ENCODE data around the gene SNRNP27.

Gene SNRNP27

GRCh38 chr2:69933254-69933828 is 39.6 kb downstream of the SNRNP27 start:
- H3K4me3 ChIP-seq (ENCODE audit: control insufficient read depth, low read depth, low read length), result no peak overlapping the region
- no peak for TF ChIP-seq CTCF (conservative IDR thresholded peaks at IDR 0.05; ENCODE audit: control insufficient read depth, insufficient read depth, low read depth, low read length)
- no peak for DNase-seq (ENCODE audit: low read depth)

GRCh38 chr2:69933839-69934613 is 40.3 kb downstream of the SNRNP27 start:
- no peak overlapping the region for H3K4me3 ChIP-seq (ENCODE audit: control insufficient read depth, low read depth, low read length)
- TF ChIP-seq CTCF (conservative IDR thresholded peaks at IDR 0.05; ENCODE audit: control insufficient read depth, insufficient read depth, low read depth, low read length), result no peak
- DNase-seq (ENCODE audit: low read depth), result peak; percentile 86

GRCh38 chr2:69934614-69934908 is 40.8 kb downstream of the SNRNP27 start:
- H3K4me3 ChIP-seq (ENCODE audit: control insufficient read depth, low read depth, low read length), result no peak overlapping the region
- no peak for TF ChIP-seq CTCF (conservative IDR thresholded peaks at IDR 0.05; ENCODE audit: control insufficient read depth, insufficient read depth, low read depth, low read length)
- DNase-seq (ENCODE audit: low read depth), result no peak

- no peak overlapping the region for H3K4me3 ChIP-seq (ENCODE audit: control insufficient read depth, low read depth, low read length)
- no peak for DNase-seq (ENCODE audit: low read depth)
- TF ChIP-seq CTCF (conservative IDR thresholded peaks at IDR 0.05; ENCODE audit: control insufficient read depth, insufficient read depth, low read depth, low read length), result no peak
Observed at GRCh38 chr2:69935011-69935410, 41.3 kb downstream of the SNRNP27 start.

GRCh38 chr2:69936906-69937305 is 43.1 kb downstream of the SNRNP27 start:
- TF ChIP-seq CTCF (conservative IDR thresholded peaks at IDR 0.05; ENCODE audit: control insufficient read depth, insufficient read depth, low read depth, low read length), result no peak
- H3K4me3 ChIP-seq (ENCODE audit: control insufficient read depth, low read depth, low read length), result no peak overlapping the region
- no peak for DNase-seq (ENCODE audit: low read depth)

- no peak for DNase-seq (ENCODE audit: low read depth)
- TF ChIP-seq CTCF (conservative IDR thresholded peaks at IDR 0.05; ENCODE audit: control insufficient read depth, insufficient read depth, low read depth, low read length), result no peak
- H3K4me3 ChIP-seq (ENCODE audit: control insufficient read depth, low read depth, low read length), result no peak overlapping the region
Observed at GRCh38 chr2:69937968-69938367, 44.2 kb downstream of the SNRNP27 start.

All from fibroblast of mammary gland (primary cell).